Spleen (tissue), 11 donors: ENCODE data around the gene PLVAP. TPM values are rescaled to one million over a fixed set of nuclear protein-coding genes. Genes with fewer than 3 reads are reported as not detected.

Experiments used
- DNase-seq: peaks from one replicate; pipeline ENCODE4 v3.0.0-alpha.2; 2020
- H3K27ac ChIP-seq, 8 donors: fragments of 200-600 bp; sonication (generic) in 7 of 8; 1 replicate in 4 of 8; 2 replicates in 4 of 8; pipeline versions ENCODE4 v1.5.0 to v1.8.0; 2016 to 2021; ENCODE audit warnings: inconsistent platforms in 4 of 8, mild to moderate bottlenecking in 4 of 8, moderate library complexity in 1 of 8
- H3K27me3 ChIP-seq, 7 donors: fragments of 200-600 bp; sonication (generic) in 6 of 7; replicated peaks in 1 of 7; 1 replicate in 4 of 7; 2 replicates in 3 of 7; pipeline versions ENCODE4 v1.5.0 to v1.8.0; 2016 to 2021; ENCODE audit warnings: inconsistent platforms in 3 of 7, mild to moderate bottlenecking in 1 of 7
- H3K36me3 ChIP-seq, 6 donors: fragments of 200-600 bp; sonication (generic) in 5 of 6; 1 replicate in 4 of 6; 2 replicates in 2 of 6; pipeline versions ENCODE4 v1.5.0 to v1.8.0; 2016 to 2021; ENCODE audit warnings: inconsistent platforms in 2 of 6
- H3K4me1 ChIP-seq, 6 donors: fragments of 200-600 bp; sonication (generic) in 5 of 6; 1 replicate in 3 of 6; 2 replicates in 3 of 6; pipeline versions ENCODE4 v1.5.0 to v1.8.0; 2016 to 2021; ENCODE audit warnings: inconsistent platforms in 3 of 6
- H3K4me3 ChIP-seq, 8 donors: fragments of 200-600 bp; sonication (generic) in 7 of 8; 1 replicate in 4 of 8; 2 replicates in 4 of 8; pipeline versions ENCODE4 v1.5.0 to v1.8.0; 2016 to 2021; ENCODE audit warnings: inconsistent platforms in 4 of 8, mild to moderate bottlenecking in 4 of 8, moderate library complexity in 2 of 8
- H3K9me3 ChIP-seq, 8 donors: fragments of 200-600 bp; sonication (generic) in 7 of 8; 1 replicate in 4 of 8; 2 replicates in 4 of 8; pipeline versions ENCODE4 v1.5.0 to v1.8.0; 2016 to 2021; ENCODE audit warnings: inconsistent platforms in 4 of 8
- POLR2A ChIP-seq, 3 donors: fragments of 450-650 bp; IDR thresholded peaks; one replicate each; pipeline ENCODE4 v1.5.1; 2017; ENCODE audit warnings: antibody characterized with exemption in 3 of 3, mild to moderate bottlenecking in 1 of 3
- POLR2AphosphoS5 ChIP-seq, 3 donors: sonication (generic); formaldehyde crosslinking; IDR thresholded peaks; one replicate each; pipeline ENCODE4 v1.5.1; 2017; ENCODE audit warnings: antibody characterized with exemption in 3 of 3
- WGBS, 5 donors: extraction: QIAGEN DNeasy Blood & Tissue Kit in 3 of 5; methylation state at CpG; one replicate each; pipeline versions ENCODE4 v1.1.5 to v1.1.7; 2013 to 2018; 5-methylcytosine and 5-hydroxymethylcytosine counted together
- intact Hi-C: fragments of 100-400 bp; cut with DNase I; formaldehyde crosslinking; loops from one replicate; pipeline ENCODE4 v1.15.0; 2023; ENCODE audit warnings: low total_unique reads
- polyA plus RNA-seq, 3 donors: library from polyadenylated mRNA; stranded (reverse); fragments of 200-250 nt; gene quantifications; one replicate each; pipeline ENCODE4 v1.2.1, GENCODE V29; 2013
- total RNA-seq, 7 donors: library from RNA; depleted of rRNA in 3 of 7; stranded (reverse); fragments of >200 nt in 3 of 7; fragmentation: NEBNext Ultra II Directional in 4 of 7; extraction: Animal tissue kit (Norgen Biotek cat#: 25700) in 4 of 7; gene quantifications; one replicate each; pipeline versions ENCODE4 v1.1.0 to v1.2.1, GENCODE V29; 2016 to 2021
- TF ChIP-seq, protein P1 (sequence below), 11 experiments: fragments of 200-600 bp in 7 of 11; fragments of 450-650 bp in 4 of 11; sonication (generic) in 4 of 11; IDR thresholded peaks in 8 of 11; conservative IDR thresholded peaks in 3 of 11; 1 replicate in 7 of 11; 2 replicates in 4 of 11; pipeline versions ENCODE4 v1.4.0 to v1.8.0; 2016 to 2021; ENCODE audit warnings: antibody characterized with exemption in 11 of 11, inconsistent platforms in 4 of 11, mild to moderate bottlenecking in 1 of 11
- donor health status: healthy with polysubstance abuse.
- donor health status: DM: no; HTN: no; CAD: no; lungs with moderate emphysema.
- donor health status: DM: no; HTN: no; CAD: no.
- donor health status: Bipolar disorder and iron deficiency.
- donor health status: healthy.
- donor health status: DM: no; HTN: no; CAD: no.
- donor health status: DM: yes; HTN: yes; CAD: no.

The PLVAP gene
- total and polyA plus RNA-seq, 10 donors: 26.6 to 555 (median 266) TPM

DNA sequence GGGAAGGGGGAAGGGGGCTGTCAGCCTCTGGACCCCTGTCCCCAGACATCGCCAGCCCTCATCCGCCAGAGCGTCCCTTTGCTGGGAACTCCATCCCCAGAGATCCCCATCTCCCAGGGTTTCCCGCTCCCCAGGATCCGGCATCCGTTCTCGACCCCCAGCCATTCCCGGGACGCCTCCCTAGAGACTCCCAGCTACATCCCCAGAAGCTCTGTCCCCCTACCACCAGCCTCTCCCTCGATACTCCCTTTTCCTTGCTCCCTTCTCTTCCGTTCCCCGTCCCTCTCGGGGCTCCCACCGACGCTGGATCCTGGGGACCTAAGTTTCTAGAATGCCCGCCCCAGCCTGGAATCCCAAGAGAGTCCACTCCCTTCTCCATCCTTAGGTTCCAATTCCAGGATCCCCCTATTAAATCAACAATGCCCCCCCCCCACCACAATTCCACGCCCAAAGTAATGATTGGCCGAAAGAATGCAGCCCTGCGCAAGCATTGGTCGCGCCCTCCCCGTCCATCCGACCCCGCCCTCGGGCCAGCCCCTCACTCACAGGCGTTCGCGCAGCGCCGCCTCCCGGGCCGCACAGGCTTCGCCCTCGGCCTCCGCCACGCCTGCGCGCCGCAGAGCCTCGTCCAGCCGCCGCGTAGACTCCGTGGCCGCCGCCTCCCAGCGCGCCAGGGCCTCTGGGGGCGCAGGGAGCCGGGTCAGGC, 13.7 kb upstream of the PLVAP start:
- TF ChIP-seq POLR2AphosphoS5 (IDR thresholded peaks at IDR 0.05) (peak; percentile 65 to 81 (median 79)), POLR2A (IDR thresholded peaks at IDR 0.05) (no peak)
- TF ChIP-seq, protein P1, sequence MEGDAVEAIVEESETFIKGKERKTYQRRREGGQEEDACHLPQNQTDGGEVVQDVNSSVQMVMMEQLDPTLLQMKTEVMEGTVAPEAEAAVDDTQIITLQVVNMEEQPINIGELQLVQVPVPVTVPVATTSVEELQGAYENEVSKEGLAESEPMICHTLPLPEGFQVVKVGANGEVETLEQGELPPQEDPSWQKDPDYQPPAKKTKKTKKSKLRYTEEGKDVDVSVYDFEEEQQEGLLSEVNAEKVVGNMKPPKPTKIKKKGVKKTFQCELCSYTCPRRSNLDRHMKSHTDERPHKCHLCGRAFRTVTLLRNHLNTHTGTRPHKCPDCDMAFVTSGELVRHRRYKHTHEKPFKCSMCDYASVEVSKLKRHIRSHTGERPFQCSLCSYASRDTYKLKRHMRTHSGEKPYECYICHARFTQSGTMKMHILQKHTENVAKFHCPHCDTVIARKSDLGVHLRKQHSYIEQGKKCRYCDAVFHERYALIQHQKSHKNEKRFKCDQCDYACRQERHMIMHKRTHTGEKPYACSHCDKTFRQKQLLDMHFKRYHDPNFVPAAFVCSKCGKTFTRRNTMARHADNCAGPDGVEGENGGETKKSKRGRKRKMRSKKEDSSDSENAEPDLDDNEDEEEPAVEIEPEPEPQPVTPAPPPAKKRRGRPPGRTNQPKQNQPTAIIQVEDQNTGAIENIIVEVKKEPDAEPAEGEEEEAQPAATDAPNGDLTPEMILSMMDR (IDR thresholded peaks at IDR 0.05 in 8 of 11, conservative IDR thresholded peaks at IDR 0.05 in 3 of 11): peak; percentile 45 to 93 (median 88)
- intact Hi-C loops: no loop called here
- peak; percentile 96 for DNase-seq
- 1% methylated on average over 41 to 50 of the region's 50 CpGs for WGBS, 5 donors
- no peaks in the 10 kb centered on the region for H3K36me3 ChIP-seq
- H3K27me3 ChIP-seq: peaks cover 0 to 29% (median 0%) of the 10 kb centered on the region in 7 donors
- H3K4me1 ChIP-seq: peaks cover 12 to 57% (median 49%) of the 10 kb centered on the region in 6 donors
- H3K4me3 ChIP-seq: peak overlapping the region; percentile 32 to 78 (median 47)
- H3K27ac ChIP-seq: peak overlapping the region in 5 of 8 donors; percentile 46 to 67 (median 61)
- H3K9me3 ChIP-seq: peaks cover 0 to 10% (median 2%) of the 10 kb centered on the region in 8 donors

DNA sequence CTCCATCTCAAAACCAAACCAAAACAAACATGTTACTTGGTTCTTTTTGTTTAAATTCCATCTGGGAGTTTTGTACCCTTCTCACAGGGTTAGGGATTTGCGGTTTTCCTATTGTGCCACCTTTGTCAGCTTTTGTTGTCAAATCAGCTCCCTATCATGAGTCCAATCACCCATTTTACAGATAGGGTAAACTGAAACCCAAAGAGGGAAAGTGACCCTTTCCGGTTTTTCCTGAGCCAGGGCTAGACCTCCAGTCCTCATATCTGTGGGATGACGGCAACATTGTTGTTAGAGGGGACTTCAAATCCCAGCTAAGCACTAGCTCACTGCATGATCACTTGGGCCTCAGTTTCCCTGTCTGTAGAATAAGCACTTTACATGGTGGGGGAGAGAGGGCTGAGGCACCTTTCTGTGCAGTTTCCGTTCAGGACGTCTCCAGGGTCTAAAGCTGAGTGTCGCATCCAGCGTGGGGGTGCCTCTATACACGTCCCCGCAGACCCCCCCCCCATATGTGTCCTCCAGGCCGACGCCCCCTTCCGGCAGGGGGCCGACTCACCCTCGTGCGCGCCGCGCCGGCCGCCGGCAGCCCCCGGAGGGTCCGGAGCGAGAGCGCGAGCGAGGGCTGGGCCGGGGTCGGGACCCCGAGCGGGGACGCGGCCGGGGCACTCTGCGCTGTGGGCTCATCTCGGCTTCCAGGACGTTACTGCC, 13.0 kb upstream of the PLVAP start:
- Histone ChIP-seq H3K36me3 (no peaks in the 10 kb centered on the region), H3K4me3 (peak overlapping the region; percentile 32 to 78 (median 47)), H3K4me1 (peaks cover 9 to 55% (median 48%) of the 10 kb centered on the region in 6 donors), H3K27me3 (peaks cover 0 to 29% (median 0%) of the 10 kb centered on the region in 7 donors), H3K27ac (peak overlapping the region in 5 of 8 donors; percentile 33 to 61 (median 49)), H3K9me3 (peaks cover 0 to 10% (median 2%) of the 10 kb centered on the region in 8 donors)
- TF ChIP-seq POLR2A (IDR thresholded peaks at IDR 0.05) (no peak), POLR2AphosphoS5 (IDR thresholded peaks at IDR 0.05) (no peak)
- TF ChIP-seq, protein P1 (IDR thresholded peaks at IDR 0.05 in 8 of 11, conservative IDR thresholded peaks at IDR 0.05 in 3 of 11): no peak
- 8 to 37% (median 9%) methylated on average over 7 to 37 of the region's 37 CpGs for WGBS, 5 donors
- intact Hi-C loops: loop anchor here (5.0 kb wide), 2 partner anchors 43 to 98 kb away; no protein-coding TSS in a partner anchor
- DNase-seq: no peak

DNA sequence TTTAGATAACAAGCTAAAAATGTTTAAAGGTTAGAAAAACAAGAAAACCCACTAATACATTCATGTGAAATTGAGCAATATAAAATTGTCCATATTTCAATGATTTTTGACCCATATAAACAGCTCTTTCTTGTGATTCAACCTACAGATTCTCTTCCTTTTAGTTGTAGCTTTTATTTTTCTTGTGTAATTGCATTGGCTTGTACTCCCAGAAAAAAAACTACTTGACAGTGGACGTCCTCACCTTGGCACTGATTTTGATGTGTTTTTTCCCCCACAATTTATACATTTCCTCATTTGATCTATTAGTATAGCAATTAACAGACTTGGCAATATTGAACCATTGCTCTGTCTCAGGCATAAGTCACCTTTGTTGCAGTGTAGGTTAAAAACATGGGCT, 12.1 kb upstream of the PLVAP start:
- Histone ChIP-seq H3K4me3 (no peak overlapping the region), H3K36me3 (no peaks in the 10 kb centered on the region), H3K27me3 (peaks cover 0 to 29% (median 0%) of the 10 kb centered on the region in 7 donors), H3K9me3 (peaks cover 0 to 10% (median 2%) of the 10 kb centered on the region in 8 donors), H3K4me1 (peaks cover 4 to 46% (median 39%) of the 10 kb centered on the region in 6 donors), H3K27ac (no peak overlapping the region)
- intact Hi-C loops: loop anchor here (5.0 kb wide), 2 partner anchors 42 to 97 kb away; no protein-coding TSS in a partner anchor
- 55 to 80% (median 74%) methylated on average over 1 of the region's 1 CpG for WGBS, 5 donors
- DNase-seq: no peak
- TF ChIP-seq, protein P1 (IDR thresholded peaks at IDR 0.05 in 8 of 11, conservative IDR thresholded peaks at IDR 0.05 in 3 of 11): no peak
- TF ChIP-seq POLR2A (IDR thresholded peaks at IDR 0.05) (no peak), POLR2AphosphoS5 (IDR thresholded peaks at IDR 0.05) (no peak)
